ENCODE results near the gene CACNA2D4.

CACNA2D4 gene

DNA sequence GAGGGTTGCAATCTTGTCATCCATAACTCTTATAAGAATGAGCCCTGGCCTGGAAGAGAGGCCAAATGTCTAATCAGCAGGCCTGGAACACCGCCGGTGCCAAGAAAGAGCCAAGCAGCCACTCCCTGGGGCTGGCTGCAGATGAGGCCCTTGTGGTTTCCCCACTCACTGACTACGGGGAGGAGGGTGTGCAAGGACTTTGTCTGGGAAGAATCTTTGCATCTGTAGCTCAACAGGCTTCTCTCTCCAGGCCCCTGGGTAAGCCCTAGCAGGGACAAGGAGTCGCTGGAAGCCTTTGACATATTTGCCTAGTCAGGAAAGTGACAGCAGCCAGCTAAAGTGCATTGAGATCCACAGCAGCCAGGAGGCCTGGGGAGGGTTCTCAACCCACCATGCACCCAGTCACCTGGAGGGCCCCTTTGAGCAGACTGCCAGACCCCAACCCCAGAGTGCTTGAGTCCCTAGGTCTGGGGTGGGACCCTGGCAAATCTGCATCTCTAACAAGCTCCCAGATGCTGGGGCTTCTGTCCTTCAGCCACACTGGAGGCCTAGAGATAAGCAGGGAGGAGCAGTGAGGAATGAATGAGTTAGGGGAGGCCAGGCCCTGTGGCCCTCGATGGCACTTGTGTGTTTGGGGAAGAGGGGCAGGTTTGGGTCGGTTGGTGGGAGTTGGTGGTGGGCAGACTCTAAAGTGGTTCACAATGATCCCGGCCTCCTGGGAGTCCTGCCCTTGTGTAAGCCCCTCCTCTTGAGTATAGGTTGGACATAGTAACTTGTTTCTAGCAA lies 112.0 kb downstream of the CACNA2D4 start:
- Histone ChIP-seq H3K4me2 (ENCODE audit: low read depth, low read length) (no peak overlapping the region), H3K4me1 (ENCODE audit: low read length) (peaks cover 5% of the 10 kb centered on the region), H2AFZ (ENCODE audit: low read length) (no peak overlapping the region)

GRCh38 chr12:1805441-1806081 lies 112.9 kb downstream of the CACNA2D4 start:
- H3K9me2 ChIP-seq (replicated peaks; ENCODE audit: insufficient read depth, low read length) = no peaks in the 10 kb centered on the region
- peaks cover 5% of the 10 kb centered on the region for H3K4me1 ChIP-seq (ENCODE audit: low read length)
- no peaks in the 10 kb centered on the region for H3K9me3 ChIP-seq (replicated peaks; ENCODE audit: insufficient read depth, low read length)
- no peaks in the 10 kb centered on the region for H3K79me2 ChIP-seq (ENCODE audit: low read length)
- H3K4me2 ChIP-seq (ENCODE audit: low read depth, low read length) = no peak overlapping the region
- H3K27me3 ChIP-seq (replicated peaks; ENCODE audit: insufficient read depth, low read length) = peaks cover under 1% of the 10 kb centered on the region; the same call in 1 of the 2 replicates
- H3K27ac ChIP-seq (ENCODE audit: low read length) = no peak overlapping the region
- H3F3A ChIP-seq (ENCODE audit: insufficient read depth, low read length) = no peaks in the 10 kb centered on the region
- TF ChIP-seq, protein P1, sequence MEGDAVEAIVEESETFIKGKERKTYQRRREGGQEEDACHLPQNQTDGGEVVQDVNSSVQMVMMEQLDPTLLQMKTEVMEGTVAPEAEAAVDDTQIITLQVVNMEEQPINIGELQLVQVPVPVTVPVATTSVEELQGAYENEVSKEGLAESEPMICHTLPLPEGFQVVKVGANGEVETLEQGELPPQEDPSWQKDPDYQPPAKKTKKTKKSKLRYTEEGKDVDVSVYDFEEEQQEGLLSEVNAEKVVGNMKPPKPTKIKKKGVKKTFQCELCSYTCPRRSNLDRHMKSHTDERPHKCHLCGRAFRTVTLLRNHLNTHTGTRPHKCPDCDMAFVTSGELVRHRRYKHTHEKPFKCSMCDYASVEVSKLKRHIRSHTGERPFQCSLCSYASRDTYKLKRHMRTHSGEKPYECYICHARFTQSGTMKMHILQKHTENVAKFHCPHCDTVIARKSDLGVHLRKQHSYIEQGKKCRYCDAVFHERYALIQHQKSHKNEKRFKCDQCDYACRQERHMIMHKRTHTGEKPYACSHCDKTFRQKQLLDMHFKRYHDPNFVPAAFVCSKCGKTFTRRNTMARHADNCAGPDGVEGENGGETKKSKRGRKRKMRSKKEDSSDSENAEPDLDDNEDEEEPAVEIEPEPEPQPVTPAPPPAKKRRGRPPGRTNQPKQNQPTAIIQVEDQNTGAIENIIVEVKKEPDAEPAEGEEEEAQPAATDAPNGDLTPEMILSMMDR (IDR thresholded peaks at IDR 0.05; ENCODE audit: low read length) = no peak
- TF ChIP-seq EZH2phosphoT487 (IDR thresholded peaks at IDR 0.05; ENCODE audit: low read length) = no peak
- TF ChIP-seq EZH2 (optimal IDR thresholded peaks at IDR 0.05; ENCODE audit: low read depth, low read length) = no peak
- peak overlapping the region; percentile 99 for H2AFZ ChIP-seq (ENCODE audit: low read length)
- H4K20me1 ChIP-seq (ENCODE audit: insufficient read depth, low read length) = no peaks in the 10 kb centered on the region
- no peak overlapping the region for H3K4me3 ChIP-seq (ENCODE audit: low read length)
- no peak for DNase-seq
- no peaks in the 10 kb centered on the region for H3K36me3 ChIP-seq (replicated peaks; ENCODE audit: insufficient read depth, low read length)
- H3K9ac ChIP-seq (ENCODE audit: low read length) = no peak overlapping the region

More for the DNA sequence above, 112.0 kb downstream of the CACNA2D4 start:
- H3K79me2 ChIP-seq (ENCODE audit: low read length) = no peaks in the 10 kb centered on the region
- no peaks in the 10 kb centered on the region for H3K9me2 ChIP-seq (replicated peaks; ENCODE audit: insufficient read depth, low read length)
- no peak for DNase-seq
- TF ChIP-seq EZH2phosphoT487 (IDR thresholded peaks at IDR 0.05; ENCODE audit: low read length) (no peak), EZH2 (optimal IDR thresholded peaks at IDR 0.05; ENCODE audit: low read depth, low read length) (no peak)
- TF ChIP-seq, protein P1 (IDR thresholded peaks at IDR 0.05; ENCODE audit: low read length) = no peak
- peaks cover 9% of the 10 kb centered on the region for H3K27me3 ChIP-seq (replicated peaks; ENCODE audit: insufficient read depth, low read length)
- H3K36me3 ChIP-seq (replicated peaks; ENCODE audit: insufficient read depth, low read length) = no peaks in the 10 kb centered on the region
- H3K9ac ChIP-seq (ENCODE audit: low read length) = no peak overlapping the region
- H3K27ac ChIP-seq (ENCODE audit: low read length) = no peak overlapping the region
- H4K20me1 ChIP-seq (ENCODE audit: insufficient read depth, low read length) = no peaks in the 10 kb centered on the region
- no peak overlapping the region for H3K4me3 ChIP-seq (ENCODE audit: low read length)
- no peaks in the 10 kb centered on the region for H3F3A ChIP-seq (ENCODE audit: insufficient read depth, low read length)
- H3K9me3 ChIP-seq (replicated peaks; ENCODE audit: insufficient read depth, low read length) = no peaks in the 10 kb centered on the region

- Histone ChIP-seq H3K9ac (ENCODE audit: low read length) (peak overlapping the region; percentile 28; the same call in 1 of the 2 replicates), H3K27me3 (replicated peaks; ENCODE audit: insufficient read depth, low read length) (no peaks in the 10 kb centered on the region; the same call in 1 of the 2 replicates), H3K4me3 (ENCODE audit: low read length) (peak overlapping the region; percentile 20; the same call in 1 of the 2 replicates), H3K27ac (ENCODE audit: low read length) (no peak overlapping the region), H3K9me3 (replicated peaks; ENCODE audit: insufficient read depth, low read length) (no peaks in the 10 kb centered on the region), H4K20me1 (ENCODE audit: insufficient read depth, low read length) (no peaks in the 10 kb centered on the region), H3K36me3 (replicated peaks; ENCODE audit: insufficient read depth, low read length) (no peaks in the 10 kb centered on the region), H3K9me2 (replicated peaks; ENCODE audit: insufficient read depth, low read length) (no peaks in the 10 kb centered on the region), H3K79me2 (ENCODE audit: low read length) (no peaks in the 10 kb centered on the region), H3K4me2 (ENCODE audit: low read depth, low read length) (peak overlapping the region; percentile 61), H2AFZ (ENCODE audit: low read length) (peak overlapping the region; percentile 99), H3K4me1 (ENCODE audit: low read length) (peaks cover 5% of the 10 kb centered on the region), H3F3A (ENCODE audit: insufficient read depth, low read length) (no peaks in the 10 kb centered on the region)
- peak; percentile 91 for DNase-seq
- no peak for TF ChIP-seq EZH2phosphoT487 (IDR thresholded peaks at IDR 0.05; ENCODE audit: low read length)
- TF ChIP-seq, protein P1 (IDR thresholded peaks at IDR 0.05; ENCODE audit: low read length) = no peak
- TF ChIP-seq EZH2 (optimal IDR thresholded peaks at IDR 0.05; ENCODE audit: low read depth, low read length) = no peak
These were observed 113.7 kb downstream of the CACNA2D4 start for GRCh38 chr12:1804545-1805332.
